ACC112 (cell line): ENCODE results near the gene STRBP.

ENCODE experiments used
- H2AFZ ChIP-seq: fragments of 200-600 bp; sonication (generic); one replicate; pipeline ENCODE4 v1.6.0; 2017; ENCODE audit warnings: antibody characterized with exemption, low read length; ENCODE audit not compliant: unreplicated experiment
- H3K27ac ChIP-seq: fragments of 200-600 bp; sonication (generic); 2 replicates; pipeline ENCODE4 v1.5.1; 2014; ENCODE audit warnings: low read depth, mild to moderate bottlenecking, antibody characterized with exemption, low read length, moderate library complexity
- H3K27me3 ChIP-seq: fragments of 200-600 bp; sonication (generic); 2 replicates; pipeline ENCODE4 v1.6.1; 2014; ENCODE audit warnings: mild to moderate bottlenecking, antibody characterized with exemption, low read length, moderate library complexity, mixed read lengths; ENCODE audit not compliant: insufficient read depth
- H3K36me3 ChIP-seq: fragments of 200-600 bp; sonication (generic); 2 replicates; pipeline ENCODE4 v1.6.1; 2016; ENCODE audit warnings: mild to moderate bottlenecking, antibody characterized with exemption, low read length, moderate library complexity, mixed read lengths; ENCODE audit not compliant: insufficient read depth
- H3K4me1 ChIP-seq: fragments of 200-600 bp; sonication (generic); one replicate; pipeline ENCODE4 v1.6.1; 2016; ENCODE audit warnings: low read length, mixed read lengths; ENCODE audit not compliant: insufficient read depth, unreplicated experiment, control insufficient read depth
- H3K4me3 ChIP-seq: fragments of 200-600 bp; sonication (generic); 2 replicates; pipeline ENCODE4 v1.5.1; 2014; ENCODE audit warnings: mild to moderate bottlenecking, low read depth, low read length
- H3K79me2 ChIP-seq: fragments of 200-600 bp; sonication (generic); one replicate; pipeline ENCODE4 v1.6.0; 2016; ENCODE audit warnings: low read length; ENCODE audit not compliant: control insufficient read depth, unreplicated experiment, insufficient read depth

Gene STRBP

DNA sequence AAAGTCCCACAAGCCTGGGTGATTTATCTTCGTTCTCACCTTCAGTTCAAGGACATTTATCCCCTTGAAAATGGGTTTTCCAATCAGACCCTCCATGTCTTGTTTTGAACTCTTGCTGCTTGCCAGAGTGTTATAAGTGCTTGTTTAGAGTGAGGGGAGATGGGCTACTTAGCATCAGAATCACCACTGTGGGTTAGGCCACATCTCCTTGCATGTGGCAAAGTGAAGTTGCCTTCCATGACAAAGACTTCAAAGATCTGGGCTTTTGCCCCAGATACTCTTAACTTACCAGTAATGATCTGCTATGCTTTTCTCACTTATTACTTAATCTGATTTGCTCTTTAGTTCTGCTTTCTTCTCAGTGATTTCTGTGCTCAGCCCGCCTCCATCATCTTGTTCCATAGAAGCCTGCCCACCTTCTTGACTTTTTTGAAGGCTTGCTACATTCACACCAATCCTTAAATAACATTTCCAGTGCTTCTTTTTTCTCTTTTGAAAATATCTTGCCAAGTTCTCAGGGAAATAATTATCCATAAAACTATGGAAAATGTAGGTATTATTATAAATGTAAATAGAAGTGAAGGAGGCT lies 195.9 kb downstream of the STRBP start:
- Histone ChIP-seq H3K27ac (no peak overlapping the region), H3K4me1 (peaks cover 42% of the 10 kb centered on the region), H3K79me2 (no peaks in the 10 kb centered on the region), H3K27me3 (no peaks in the 10 kb centered on the region), H2AFZ (no peak overlapping the region), H3K4me3 (no peak overlapping the region), H3K36me3 (peaks cover 23% of the 10 kb centered on the region)
